GM12801 (cell line): Measurements from ENCODE around the gene MSI2.

ENCODE experiments used
- TF ChIP-seq, protein P1 (sequence below): IDR thresholded peaks from one replicate; pipeline ENCODE4 v1.5.1; 2011; ENCODE audit warnings: control low read depth; ENCODE audit not compliant: insufficient read length; ENCODE audit errors: extremely low read depth

Gene MSI2

DNA sequence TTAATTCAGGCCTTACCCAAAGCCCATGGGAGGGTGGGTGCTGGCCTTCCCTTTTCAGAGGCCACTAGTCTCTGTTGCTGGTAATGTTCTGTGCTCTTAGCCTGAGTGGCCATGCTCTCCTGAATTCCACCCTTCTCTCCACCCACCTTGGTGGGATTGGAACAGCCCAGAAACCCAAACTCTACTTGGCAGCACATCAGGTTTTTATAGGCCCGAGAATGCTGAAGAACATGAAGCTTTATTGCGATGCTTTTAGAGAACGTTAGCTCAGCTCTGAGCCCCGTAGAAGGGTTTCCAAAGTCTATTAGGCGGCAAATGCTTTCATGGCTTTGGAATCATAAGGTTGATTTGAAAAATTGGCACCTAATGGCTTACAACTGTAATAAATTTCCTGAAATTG lies 209.3 kb downstream of the MSI2 start:
- TF ChIP-seq, protein P1, sequence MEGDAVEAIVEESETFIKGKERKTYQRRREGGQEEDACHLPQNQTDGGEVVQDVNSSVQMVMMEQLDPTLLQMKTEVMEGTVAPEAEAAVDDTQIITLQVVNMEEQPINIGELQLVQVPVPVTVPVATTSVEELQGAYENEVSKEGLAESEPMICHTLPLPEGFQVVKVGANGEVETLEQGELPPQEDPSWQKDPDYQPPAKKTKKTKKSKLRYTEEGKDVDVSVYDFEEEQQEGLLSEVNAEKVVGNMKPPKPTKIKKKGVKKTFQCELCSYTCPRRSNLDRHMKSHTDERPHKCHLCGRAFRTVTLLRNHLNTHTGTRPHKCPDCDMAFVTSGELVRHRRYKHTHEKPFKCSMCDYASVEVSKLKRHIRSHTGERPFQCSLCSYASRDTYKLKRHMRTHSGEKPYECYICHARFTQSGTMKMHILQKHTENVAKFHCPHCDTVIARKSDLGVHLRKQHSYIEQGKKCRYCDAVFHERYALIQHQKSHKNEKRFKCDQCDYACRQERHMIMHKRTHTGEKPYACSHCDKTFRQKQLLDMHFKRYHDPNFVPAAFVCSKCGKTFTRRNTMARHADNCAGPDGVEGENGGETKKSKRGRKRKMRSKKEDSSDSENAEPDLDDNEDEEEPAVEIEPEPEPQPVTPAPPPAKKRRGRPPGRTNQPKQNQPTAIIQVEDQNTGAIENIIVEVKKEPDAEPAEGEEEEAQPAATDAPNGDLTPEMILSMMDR, result no peak

DNA sequence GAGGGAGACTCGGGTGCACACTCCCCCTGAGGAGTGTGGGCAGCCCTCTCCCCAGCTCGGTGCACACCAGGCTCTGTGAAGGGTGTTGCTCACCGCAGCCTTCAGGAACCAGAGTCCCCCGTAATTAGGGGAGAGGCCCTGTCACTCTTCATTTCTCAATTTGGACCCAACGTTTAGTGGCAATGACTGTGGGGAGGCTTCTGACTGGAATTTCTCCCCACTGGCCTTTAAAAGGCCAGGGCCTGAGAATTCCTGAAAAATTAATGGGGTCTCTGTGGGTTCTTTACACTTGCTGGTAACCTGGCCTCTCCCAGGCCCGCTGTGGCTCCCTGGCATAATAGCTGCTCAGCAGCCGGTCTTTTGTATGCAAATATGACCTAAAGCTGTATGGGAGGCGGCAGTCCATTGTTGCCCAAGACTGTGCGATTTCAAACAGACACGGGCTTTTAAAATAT lies 209.7 kb downstream of the MSI2 start:
- TF ChIP-seq, protein P1, result no peak

DNA sequence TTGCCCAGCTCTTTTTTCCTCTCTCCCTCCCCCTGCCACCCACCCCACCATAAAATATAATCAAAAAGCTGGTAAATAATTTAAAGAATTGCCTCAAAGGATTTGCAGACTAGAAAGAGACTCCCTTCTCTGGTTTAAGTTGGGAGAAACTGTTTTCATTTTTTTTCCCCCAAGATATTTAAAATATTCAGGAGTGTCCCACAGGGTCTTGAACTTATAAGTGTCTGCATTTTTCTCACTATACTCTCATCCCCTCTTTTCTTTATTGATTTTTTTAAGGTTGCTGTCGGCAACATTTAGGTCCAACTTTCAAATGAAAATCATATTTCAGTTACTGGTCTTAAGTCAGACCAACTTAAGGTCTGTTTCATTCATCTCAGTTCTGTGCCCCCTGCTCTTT lies 210.2 kb downstream of the MSI2 start:
- TF ChIP-seq, protein P1, result no peak

DNA sequence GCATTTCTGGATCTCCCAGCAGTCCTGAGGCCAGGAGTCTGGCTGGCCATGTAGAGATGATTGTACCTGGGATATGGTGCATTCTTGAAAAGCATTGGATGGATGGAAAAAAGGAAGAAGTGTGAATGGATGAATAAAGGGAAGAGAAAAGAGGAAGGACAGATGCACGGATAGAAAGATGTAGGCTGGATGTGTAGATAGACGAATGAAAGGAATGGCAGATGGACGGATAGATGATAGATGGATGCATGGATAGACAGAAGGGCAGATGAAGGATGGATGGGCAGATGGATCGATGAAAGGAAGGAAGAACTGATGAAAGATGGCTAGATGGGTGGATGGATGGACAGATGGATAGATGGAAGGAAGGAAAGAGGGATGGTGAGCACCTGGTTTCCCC lies 210.9 kb downstream of the MSI2 start:
- TF ChIP-seq, protein P1, result no peak

DNA sequence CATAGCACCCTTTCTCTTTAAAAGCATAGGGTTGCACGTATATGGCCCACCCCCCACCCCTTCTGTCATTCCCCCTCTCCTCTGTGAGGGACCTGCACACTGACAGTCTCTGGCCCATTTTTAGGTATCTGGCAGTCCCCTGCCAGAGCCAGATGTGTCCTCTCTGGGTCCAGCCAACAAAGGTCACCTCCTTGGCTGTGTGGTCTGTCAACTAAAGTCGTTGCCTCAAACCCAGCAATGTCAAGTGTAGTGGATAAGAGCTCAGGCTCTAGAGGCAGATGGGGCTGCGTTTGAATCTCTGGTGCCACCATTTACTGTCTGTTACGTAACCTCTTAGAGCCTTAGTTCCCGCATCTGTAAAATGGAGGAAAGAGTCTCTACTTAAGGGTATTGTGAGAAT lies 211.5 kb downstream of the MSI2 start:
- TF ChIP-seq, protein P1, result no peak

DNA sequence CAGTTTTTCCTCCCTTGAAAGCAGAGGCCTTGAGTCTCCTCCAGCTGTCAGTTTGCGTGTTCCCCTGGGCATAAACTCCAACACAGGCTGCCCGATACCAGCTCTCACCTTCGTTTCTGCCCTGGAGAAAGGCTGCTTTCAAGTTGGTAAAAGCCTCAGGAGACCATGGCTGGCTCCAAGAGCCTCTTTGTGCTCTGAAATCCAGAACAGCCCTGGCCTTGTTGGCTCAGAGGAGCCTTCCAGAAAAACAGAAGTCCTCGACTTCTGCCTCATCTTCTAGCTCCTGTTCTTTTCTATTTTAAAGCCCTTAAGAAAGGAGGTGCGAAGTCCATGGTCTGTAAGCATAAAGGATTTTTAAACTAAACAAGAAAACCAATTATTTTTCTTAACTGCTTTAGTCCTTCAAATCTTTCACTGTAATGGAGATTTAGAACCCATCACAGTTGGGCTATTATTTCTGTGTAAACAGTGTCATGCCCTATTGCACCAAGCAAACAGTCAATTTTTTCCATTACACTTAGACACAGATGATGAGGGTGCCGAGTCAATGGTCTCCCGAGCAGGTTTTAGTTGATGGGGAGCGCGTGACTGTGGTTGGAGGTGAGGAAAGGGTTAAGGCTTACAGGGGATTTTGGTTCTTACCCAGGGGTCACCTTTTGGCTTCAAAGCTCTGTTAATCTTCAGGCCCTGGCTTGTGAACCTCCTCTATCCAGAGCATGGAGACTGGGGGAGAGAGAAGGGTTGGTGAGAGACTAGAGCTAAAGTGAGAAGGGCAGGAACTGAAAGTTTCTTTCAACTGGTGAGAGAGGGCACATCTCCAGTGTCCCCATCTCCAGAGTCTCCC lies 212.8 kb downstream of the MSI2 start:
- TF ChIP-seq, protein P1, result no peak

DNA sequence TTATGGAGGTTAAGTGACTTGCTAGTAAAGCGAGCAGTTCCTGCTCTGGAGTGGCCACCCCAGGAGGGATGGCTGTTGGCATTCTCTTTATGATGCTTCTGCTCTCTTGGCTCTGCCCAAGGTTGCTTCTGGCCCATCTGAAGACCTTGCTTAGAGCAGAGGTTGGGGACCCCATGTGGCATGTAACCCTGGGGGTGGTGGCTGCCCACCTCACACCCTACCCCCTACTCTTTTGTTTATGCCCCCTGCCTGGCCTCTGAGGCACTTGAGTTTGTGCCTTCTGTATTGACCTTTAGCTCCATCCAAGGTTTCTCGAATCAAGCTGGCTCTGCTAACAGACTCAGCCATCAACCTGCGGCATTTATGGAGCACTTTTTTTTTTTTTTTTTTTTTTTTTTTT lies 214.6 kb downstream of the MSI2 start:
- TF ChIP-seq, protein P1, result no peak
